Measurements from ENCODE around the gene PCBP3.

DNA sequence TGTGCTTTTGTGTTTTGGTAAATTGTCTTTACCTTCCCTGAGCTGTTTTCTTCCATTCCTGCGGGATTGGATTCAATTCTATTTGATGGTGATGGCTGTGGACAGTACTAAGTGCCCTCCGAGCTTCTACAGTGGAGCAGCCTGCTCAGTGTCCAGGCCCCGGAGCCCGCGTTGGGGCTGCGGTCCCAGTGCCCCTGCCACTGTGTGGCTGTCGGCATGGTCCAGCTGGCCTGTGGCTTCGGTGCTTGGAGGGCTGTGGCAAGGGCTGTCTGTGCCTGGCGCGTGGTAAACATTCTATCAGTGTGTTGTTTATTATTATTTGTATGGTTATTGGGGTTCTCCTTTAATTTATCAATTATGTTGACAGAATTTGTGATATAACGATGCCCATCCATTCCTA, 228.9 kb downstream of the PCBP3 start:
- TF ChIP-seq, protein P1, sequence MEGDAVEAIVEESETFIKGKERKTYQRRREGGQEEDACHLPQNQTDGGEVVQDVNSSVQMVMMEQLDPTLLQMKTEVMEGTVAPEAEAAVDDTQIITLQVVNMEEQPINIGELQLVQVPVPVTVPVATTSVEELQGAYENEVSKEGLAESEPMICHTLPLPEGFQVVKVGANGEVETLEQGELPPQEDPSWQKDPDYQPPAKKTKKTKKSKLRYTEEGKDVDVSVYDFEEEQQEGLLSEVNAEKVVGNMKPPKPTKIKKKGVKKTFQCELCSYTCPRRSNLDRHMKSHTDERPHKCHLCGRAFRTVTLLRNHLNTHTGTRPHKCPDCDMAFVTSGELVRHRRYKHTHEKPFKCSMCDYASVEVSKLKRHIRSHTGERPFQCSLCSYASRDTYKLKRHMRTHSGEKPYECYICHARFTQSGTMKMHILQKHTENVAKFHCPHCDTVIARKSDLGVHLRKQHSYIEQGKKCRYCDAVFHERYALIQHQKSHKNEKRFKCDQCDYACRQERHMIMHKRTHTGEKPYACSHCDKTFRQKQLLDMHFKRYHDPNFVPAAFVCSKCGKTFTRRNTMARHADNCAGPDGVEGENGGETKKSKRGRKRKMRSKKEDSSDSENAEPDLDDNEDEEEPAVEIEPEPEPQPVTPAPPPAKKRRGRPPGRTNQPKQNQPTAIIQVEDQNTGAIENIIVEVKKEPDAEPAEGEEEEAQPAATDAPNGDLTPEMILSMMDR (IDR thresholded peaks at IDR 0.05), result no peak
- TF ChIP-seq EZH2phosphoT487 (IDR thresholded peaks at IDR 0.05) (no peak), EZH2 (IDR thresholded peaks at IDR 0.05) (no peak)
